Glomerular endothelial cell (primary cell): Measurements from ENCODE around the gene ZNF217. TPM values are rescaled to one million over a fixed set of nuclear protein-coding genes. Genes with fewer than 3 reads are reported as not detected.
"Not testable (repeated sequence)": the region's sequence is repeated elsewhere in the genome, so short reads cannot be mapped to it uniquely, and the experiment has no call there.

Experiments
- DNase-seq: peaks from one replicate; pipeline ENCODE4 v3.0.0-alpha.2; 2011; ENCODE audit warnings: low read depth, low spot score; ENCODE audit errors: extremely low read depth
- total RNA-seq: library from RNA; depleted of rRNA; stranded (reverse); fragments of >200 nt; gene quantifications from 2 replicates; pipeline ENCODE4 v1.2.3, GENCODE V29; 2015

ZNF217 gene
- total RNA-seq, 1 donor from 2014 or later, result 31.4 TPM

- DNase-seq, result no peak
These were observed 4.8 kb upstream of the ZNF217 start for GRCh38 chr20:53598140-53599043.

GRCh38 chr20:53597521-53598120 is 4.0 kb upstream of the ZNF217 start:
- no peak for DNase-seq

GRCh38 chr20:53597030-53597482 is 3.4 kb upstream of the ZNF217 start:
- DNase-seq, result no peak

- DNase-seq, result not testable (repeated sequence)
These were observed 2.8 kb upstream of the ZNF217 start for GRCh38 chr20:53596189-53597001.

GRCh38 chr20:53595742-53596141 is 2.1 kb upstream of the ZNF217 start:
- DNase-seq, result not testable (repeated sequence)

- DNase-seq, result no peak
These were observed 1.4 kb upstream of the ZNF217 start for GRCh38 chr20:53595018-53595378.

- DNase-seq, result no peak
These were observed 704 bp upstream of the ZNF217 start for GRCh38 chr20:53594068-53595017.

GRCh38 chr20:53592992-53593465 is 610 bp downstream of the ZNF217 start:
- no peak for DNase-seq

- DNase-seq, result not testable (repeated sequence)
These were observed 1.1 kb downstream of the ZNF217 start for GRCh38 chr20:53592454-53592991.

- DNase-seq, result not testable (repeated sequence)
These were observed 1.6 kb downstream of the ZNF217 start for GRCh38 chr20:53591941-53592441.

- DNase-seq, result not testable (repeated sequence)
These were observed 2.4 kb downstream of the ZNF217 start for GRCh38 chr20:53591206-53591741.

- not testable (repeated sequence) for DNase-seq
These were observed 3.0 kb downstream of the ZNF217 start for GRCh38 chr20:53590608-53591007.

GRCh38 chr20:53590122-53590521 is 3.5 kb downstream of the ZNF217 start:
- not testable (repeated sequence) for DNase-seq

- DNase-seq, result not testable (repeated sequence)
These were observed 4.1 kb downstream of the ZNF217 start for GRCh38 chr20:53589321-53590065.

- not testable (repeated sequence) for DNase-seq
These were observed 6.4 kb downstream of the ZNF217 start for GRCh38 chr20:53587157-53587703.

- DNase-seq, result no peak
These were observed 7.0 kb downstream of the ZNF217 start for GRCh38 chr20:53586640-53587039.

GRCh38 chr20:53585910-53586309 is 7.7 kb downstream of the ZNF217 start:
- not testable (repeated sequence) for DNase-seq

- not testable (repeated sequence) for DNase-seq
These were observed 8.6 kb downstream of the ZNF217 start for GRCh38 chr20:53585004-53585569.
